ENCODE results near the gene PACRG.

DNA sequence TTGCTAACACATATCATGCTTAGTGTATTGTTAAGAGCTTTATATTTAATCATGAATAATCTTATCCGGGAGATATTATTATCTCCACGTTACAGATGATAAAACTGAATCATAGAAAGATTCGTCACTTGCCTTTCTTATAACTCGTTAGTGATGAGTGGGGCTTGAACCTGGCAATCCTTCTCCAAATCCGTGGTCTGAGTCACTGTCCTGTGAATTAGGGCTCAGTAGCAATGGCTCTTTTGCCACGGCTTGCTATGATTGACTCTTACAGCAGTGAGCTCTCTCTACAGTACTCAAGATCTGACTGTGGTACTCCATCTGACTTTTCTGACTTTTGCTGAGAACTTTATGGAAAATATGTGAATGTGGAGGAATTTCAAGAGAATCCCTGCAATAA is 246.9 kb downstream of the PACRG start:
- TF ChIP-seq, protein P1, sequence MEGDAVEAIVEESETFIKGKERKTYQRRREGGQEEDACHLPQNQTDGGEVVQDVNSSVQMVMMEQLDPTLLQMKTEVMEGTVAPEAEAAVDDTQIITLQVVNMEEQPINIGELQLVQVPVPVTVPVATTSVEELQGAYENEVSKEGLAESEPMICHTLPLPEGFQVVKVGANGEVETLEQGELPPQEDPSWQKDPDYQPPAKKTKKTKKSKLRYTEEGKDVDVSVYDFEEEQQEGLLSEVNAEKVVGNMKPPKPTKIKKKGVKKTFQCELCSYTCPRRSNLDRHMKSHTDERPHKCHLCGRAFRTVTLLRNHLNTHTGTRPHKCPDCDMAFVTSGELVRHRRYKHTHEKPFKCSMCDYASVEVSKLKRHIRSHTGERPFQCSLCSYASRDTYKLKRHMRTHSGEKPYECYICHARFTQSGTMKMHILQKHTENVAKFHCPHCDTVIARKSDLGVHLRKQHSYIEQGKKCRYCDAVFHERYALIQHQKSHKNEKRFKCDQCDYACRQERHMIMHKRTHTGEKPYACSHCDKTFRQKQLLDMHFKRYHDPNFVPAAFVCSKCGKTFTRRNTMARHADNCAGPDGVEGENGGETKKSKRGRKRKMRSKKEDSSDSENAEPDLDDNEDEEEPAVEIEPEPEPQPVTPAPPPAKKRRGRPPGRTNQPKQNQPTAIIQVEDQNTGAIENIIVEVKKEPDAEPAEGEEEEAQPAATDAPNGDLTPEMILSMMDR (IDR thresholded peaks at IDR 0.05): no peak
- TF ChIP-seq POLR2A (IDR thresholded peaks at IDR 0.05; ENCODE audit: low read length) (no peak), EHMT2 (IDR thresholded peaks at IDR 0.05; ENCODE audit: low read depth) (no peak), CEBPB (IDR thresholded peaks at IDR 0.05) (no peak), MAFK (IDR thresholded peaks at IDR 0.05; ENCODE audit: partially characterized antibody) (no peak), FOSL2 (IDR thresholded peaks at IDR 0.05) (no peak), FOSL2 (CRISPR knock-in tag; IDR thresholded peaks at IDR 0.05) (no peak), CBX2 (IDR thresholded peaks at IDR 0.05; ENCODE audit: borderline replicate concordance, low read depth) (no peak), REST (IDR thresholded peaks at IDR 0.05) (no peak), HDAC2 (IDR thresholded peaks at IDR 0.05) (no peak), SMC3 (IDR thresholded peaks at IDR 0.05) (no peak), TFCP2L1 (CRISPR knock-in tag; IDR thresholded peaks at IDR 0.05) (no peak), RAD21 (conservative IDR thresholded peaks at IDR 0.05 in 1 of 2, IDR thresholded peaks at IDR 0.05 in 1 of 2) (no peak), RFX5 (IDR thresholded peaks at IDR 0.05) (no peak)
